GM19452 (cell line): ENCODE measurements around the gene TRAPPC12.
A peak's percentile ranks its signal among the peaks of the same experiment; 100 is the strongest.
"Not testable (repeated sequence)": the region's sequence is repeated elsewhere in the genome, so short reads cannot be mapped to it uniquely, and the experiment has no call there.

Experiments
- ATAC-seq: cut with Tn5 transposase; IDR thresholded peaks from one replicate; pipeline ENCODE4 v1.9.1; 2021; ENCODE audit not compliant: unreplicated experiment

TRAPPC12 gene

DNA sequence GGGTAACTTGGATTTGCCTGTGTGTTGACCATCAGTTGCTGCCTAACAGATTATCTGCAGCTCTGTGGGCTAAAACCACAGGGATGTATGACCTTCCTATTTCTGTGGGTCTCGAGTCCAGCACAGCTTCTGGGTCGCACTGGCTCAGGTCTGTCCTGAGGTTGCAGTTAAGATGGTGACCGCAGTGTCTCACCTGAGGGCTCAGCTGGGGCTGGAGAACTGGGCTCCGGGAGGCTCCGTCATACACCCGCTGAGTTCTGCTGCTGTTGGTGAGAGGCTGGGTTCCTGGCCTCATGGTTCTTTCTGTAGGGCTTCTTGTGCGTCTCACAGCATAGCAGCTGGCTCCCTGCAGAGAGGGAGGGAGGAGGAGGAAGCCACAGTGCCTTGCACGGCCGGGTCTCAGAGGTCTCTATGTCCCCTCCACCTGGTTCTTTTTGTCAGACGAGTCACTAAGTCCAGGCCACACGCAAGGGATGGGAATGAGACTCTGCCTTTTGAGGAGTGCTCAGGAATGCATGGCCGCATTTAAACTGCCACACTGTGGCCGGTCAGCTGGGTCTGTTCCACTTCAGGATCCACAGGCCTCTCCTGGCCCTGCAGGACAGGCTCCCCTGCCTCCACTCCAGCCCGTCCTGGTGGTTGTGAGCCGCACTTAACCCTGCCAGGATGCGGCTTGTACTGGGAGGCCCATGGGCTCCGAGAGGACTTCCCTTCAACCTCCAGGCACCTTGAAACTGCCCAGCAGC, 72.6 kb downstream of the TRAPPC12 start:
- no peak for ATAC-seq

DNA sequence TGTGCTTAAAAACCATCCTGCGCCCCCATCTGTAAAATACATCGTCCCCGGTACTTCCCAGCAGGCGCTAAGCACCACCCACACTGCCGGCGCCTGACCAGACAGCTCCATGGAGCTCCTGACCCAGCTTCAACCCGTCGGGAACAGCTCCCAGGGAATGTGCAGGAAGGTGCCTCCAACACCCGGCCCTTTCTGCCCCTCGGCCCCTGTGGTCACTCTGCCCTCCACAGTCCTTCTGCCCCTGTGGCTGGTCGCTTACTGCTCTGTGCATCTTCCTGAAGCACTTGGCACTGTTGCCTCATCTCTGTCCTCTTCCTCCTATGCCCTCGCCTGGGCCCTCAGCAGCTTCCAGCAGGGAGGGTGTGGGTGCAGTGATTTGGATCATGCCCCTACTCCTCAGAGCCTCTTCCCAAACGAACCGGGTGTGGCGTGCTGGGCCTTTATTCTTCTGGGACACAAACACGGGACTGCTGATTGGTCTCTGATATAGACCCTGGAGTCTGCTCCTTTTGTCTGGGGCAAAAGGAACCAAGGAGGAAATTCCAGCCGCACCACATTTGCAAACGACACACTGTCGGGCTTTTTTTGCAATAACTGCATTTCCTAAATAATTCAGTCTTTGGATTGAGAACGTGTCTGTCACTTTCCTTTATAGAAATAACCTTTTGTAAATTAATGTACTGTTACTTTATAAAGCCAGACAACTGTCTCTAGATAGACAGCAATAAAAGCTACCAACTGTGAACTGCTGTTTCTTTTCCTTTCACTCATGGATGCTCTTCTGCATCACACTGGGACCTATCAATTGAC, 73.9 kb downstream of the TRAPPC12 start:
- no peak for ATAC-seq

DNA sequence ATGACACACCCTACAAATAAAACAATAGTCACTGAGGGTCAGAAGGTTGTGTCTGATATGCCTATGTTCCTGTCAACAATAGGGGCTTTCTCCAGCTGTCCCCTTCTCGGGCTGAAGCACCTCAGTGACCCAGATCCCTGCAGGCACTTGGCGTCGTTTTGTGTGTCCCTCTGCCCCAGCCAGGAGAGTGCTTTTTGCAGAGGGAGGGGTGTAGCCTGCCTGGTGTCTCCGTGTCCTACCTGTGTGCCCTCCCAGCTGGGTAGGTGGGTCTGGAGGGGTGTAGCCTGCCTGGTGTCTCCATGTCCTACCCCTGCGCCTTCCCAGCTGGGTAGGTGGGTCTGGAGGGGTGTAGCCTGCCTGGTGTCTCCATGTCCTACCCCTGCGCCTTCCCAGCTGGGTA, 74.5 kb downstream of the TRAPPC12 start:
- ATAC-seq: not testable (repeated sequence)

DNA sequence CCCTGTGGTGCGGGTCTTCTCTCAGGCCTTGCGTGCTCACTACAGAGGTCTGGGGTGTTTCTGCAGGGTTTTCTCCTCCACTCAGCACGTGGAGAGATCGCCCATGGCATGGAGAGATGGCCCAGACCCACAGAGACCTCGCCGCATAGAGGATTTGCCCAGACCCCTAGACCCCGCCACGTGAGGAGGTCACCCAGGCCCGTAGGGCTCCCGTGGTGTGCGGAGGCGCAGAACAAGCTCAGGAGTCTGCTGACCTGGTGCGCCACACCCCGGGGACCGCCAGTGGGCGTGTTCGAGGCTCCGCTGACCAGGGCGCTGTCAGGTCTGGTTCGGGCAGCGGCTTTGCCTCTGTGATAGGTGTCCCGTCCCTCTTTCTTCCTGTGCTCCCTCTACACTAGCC, 75.3 kb downstream of the TRAPPC12 start:
- ATAC-seq: no peak

DNA sequence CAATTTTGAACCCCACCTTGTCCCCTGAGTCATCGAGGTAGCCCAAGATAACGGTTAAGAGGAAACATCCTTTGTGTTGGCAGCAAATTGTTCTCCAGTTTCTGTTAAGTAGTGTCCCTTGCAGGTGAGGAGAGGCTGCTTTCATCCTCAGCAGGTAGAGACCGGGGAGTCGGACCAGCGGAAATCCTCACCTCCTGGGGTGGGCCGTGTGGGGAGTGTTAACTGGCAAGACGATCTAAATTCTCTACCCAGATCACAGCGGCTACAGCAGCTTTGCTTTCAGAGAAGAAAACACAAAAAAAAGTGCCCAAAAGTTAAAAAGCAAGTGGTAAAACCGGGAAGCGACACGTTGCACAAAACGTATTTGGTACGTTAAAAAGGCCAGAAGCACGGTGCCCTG, 76.6 kb downstream of the TRAPPC12 start:
- ATAC-seq: no peak

DNA sequence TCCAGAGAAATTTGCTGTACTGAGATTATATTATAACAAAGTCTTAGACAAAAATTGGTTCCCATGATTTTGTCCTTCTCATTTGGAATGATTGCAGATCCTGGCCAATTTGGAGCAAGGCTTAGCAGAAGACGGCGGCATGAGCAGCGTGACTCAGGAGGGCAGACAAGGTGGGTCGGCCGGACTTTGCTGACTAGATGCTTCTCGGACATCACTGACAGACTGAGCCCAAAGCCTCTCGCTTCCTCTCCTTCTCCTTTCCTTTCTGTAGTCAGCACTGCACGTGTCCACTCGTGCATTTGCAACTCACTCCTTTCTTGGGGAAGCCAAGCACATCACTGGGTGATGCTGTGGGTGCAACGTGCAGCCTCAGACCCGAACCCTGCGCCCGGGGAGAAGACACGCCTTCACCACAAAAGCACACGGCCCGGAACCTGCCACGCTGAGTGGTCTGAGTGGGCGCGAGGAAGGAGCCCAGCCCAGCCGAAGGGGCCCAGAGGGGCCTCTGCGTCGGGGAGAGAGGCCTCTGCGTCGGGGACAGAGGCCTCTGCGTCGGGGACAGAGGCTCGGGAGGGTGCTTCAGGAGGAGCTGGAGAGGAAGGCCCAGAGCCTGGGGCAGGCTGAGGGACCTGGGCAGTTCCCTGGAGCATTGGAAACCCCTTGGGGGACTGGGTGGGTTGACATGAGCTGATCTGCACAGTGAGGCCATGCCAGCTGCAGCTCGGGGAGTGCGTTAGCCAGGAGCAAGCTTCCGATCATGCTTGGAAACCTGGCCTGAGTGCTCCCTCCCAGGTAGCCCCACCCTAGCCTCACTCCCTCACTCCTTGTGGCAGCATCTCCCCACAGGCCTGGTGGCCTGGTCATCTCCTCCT, 78.3 kb downstream of the TRAPPC12 start:
- no peak for ATAC-seq

DNA sequence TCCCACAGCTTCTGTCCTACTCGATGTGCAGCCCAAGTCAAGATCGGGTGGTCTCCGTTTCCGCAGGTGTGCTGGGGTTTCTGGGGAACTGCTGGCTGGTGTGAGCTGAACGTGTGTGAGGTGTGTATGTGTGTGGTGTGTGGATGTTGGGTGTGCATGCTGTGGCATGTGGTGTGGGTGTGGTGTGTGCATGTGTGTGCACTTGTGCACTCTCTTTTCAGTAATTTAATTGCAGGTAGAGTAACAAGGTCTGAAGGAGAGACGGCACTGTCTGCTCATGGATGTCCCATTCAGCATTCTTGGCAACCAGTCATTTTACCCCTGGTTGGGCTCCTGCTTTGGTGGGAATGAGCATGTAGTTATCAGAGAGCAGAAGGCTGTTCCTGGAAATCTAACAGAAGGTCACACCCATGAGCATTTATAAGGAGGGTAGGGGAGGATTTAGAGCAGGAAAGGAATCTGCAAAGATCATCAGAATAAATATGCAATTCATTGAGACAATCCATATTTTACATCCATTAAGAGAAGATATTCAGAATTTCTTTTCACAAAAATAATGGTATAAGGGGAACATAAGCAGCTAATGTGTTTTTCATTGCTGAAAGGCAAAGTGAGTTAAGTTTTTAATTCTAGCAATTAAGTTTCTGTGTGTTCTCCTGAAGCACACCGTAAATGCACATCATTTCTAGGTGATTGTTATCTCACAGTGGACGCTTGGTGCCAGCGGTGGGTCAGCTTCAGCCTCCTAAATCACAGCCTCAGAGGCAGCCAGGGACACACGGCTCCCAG, 79.1 kb downstream of the TRAPPC12 start:
- no peak for ATAC-seq

DNA sequence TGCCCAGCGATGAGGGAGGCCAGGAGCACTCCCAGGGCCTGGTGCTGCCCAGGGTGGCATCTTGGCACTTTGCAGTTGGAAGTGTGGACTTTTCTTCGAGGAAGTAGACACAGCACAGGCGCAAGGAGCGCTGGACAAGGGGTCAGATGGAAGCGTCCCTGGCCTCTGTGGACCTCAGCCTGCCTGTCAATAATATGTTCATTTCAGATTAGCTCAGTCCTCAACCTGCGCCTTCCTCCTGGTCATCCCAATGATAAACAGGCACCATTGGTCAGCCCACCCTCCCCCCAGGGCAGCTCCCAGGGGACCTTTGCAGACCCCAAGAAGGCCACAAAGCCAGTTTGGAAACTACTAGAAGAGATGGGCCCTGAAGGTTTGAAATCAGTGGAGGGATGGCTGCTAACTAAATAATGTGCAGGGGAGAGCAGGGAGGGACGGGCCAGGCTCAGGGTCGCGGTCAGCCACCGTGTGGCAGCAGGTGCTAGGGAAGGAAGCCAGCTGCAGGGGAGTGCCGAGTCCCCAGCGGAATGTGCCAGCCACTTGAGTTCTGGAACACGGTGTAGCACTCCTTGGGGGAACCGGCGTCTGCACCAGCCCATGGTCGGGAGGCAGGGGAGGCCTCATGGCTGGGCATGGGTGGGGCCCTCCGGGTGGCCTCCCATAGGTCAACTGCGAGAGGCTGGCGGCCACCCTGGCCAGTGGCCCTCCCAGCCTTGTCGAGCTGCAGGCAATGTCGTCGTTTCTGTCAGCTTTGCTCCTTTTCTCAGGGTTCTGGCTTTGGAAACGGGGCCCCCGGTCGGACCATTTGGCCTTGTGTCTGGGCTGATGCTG, 79.9 kb downstream of the TRAPPC12 start:
- ATAC-seq: no peak

DNA sequence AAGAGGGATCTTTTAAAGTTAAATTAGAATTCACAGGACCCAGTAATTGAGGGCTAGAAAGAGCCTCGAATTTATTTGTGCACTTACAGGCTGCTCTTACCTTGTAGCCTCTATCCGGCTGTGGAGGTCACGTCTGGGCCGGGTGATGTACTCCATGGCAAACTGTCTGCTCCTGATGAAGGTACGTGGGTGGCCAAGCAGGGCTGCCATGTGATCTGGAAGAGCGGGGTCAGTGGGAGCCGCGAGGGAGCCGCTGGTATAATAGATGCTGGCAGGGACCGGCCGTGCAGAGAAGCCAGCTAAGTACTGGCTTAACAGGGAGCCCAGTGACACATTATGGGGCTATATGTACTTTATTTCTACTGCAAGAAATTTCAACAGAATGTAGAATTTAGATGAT, 80.7 kb downstream of the TRAPPC12 start:
- ATAC-seq: no peak

DNA sequence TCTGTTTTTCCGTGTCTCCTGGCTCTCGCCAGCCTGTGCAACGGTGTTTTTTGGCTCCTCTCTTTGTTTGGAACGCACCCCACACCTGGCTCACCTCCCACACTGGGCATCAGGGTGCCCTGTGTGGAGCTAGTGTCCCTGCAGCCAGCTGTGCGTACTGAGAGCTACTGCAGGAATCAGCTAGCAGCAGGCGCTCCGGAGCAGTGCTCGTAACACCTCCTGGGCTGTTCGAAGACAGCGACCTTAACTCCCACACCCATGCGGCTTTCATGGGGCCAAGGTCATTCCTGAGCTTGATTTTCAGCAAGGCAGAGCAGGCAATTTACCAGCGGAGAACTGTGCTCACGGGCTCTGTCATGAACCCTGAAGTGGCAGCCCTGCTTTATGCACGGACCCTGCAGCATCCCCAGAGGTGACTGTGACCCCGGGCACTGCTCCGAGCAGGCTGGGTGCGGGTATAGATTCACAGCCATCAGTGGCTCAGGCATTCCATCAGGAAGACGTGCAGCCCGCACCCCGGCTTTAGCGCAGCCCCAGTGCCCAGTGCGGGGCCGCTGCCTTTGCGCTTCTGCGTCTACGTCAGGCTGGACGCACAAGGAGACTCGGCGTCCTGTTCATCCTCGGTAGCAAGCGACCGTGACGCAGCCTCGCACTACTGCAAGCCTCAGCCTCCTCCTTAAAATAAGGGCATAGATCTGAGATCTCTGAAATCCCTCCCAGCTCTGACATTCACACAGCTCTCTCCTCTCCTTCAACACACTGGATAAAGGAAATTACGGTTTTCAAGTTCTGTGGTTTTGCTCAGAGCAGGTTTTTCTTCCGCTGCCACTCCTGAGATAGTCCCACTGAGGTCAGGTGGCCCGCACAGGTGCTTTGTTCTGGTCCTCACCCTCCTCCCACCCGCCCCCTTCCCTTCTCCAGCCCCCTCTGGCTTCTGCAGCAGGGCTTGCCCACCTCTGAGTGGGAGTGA, 81.6 kb downstream of the TRAPPC12 start:
- ATAC-seq: no peak

DNA sequence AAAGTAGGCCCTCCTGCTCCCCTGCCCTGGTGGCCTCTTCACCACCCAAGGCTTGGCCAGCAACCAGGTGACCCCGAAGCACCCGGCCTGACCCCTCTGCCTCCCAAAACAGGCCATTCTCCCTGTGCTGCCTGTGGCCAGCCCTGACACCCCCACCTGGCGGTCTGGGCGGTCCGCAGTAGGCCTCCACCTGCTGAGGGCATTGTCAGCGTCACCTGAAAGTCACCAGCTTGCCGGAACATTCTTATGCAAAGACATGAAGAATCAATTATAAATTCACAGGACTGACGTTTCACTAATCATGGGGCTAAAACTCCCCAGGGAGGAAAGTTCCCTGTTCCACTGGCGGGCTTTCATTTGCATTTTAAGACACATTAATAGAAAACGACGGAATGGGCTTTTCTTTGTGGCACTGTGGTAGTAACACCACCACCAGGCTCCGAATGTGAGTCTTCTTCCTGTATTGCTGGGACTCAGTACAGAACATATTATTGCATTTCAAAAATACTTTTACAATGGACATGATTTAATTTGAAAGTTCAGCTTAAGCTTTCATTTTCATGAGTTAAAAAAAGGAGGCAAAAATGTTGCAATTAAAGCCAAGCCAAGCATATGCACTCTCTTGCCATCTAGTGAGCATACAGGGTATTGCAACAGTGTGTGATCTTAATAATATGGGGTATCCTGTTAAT, 82.5 kb downstream of the TRAPPC12 start:
- ATAC-seq: peak; percentile 83

DNA sequence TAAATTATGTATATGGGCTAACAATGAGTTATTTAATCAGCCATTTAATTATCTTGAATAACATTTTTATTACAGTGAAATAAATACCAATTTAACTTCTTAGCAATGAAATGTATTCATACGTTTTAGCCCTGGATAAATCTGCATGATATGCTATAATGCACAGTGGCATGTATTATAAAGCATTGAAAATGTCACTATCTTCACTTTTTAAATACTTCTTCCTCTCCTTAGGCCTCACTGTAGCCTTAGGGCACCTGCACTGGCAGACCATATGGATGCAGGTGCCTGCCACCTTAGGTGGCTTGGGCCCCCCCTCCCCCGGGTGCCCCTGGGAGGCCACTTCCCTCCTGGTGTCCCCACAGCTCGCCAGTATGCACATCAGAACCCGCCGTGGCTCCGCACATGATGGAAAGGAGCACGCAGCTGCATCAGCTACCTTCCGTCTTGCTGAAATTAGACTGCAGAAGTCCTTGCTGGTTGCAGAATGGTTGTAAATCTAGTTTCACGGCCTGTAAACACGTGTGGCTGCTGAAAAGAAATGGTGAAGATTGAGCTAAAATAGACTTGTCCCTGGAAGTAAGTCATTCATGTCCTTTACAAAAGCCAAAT, 83.1 kb downstream of the TRAPPC12 start:
- ATAC-seq: no peak

DNA sequence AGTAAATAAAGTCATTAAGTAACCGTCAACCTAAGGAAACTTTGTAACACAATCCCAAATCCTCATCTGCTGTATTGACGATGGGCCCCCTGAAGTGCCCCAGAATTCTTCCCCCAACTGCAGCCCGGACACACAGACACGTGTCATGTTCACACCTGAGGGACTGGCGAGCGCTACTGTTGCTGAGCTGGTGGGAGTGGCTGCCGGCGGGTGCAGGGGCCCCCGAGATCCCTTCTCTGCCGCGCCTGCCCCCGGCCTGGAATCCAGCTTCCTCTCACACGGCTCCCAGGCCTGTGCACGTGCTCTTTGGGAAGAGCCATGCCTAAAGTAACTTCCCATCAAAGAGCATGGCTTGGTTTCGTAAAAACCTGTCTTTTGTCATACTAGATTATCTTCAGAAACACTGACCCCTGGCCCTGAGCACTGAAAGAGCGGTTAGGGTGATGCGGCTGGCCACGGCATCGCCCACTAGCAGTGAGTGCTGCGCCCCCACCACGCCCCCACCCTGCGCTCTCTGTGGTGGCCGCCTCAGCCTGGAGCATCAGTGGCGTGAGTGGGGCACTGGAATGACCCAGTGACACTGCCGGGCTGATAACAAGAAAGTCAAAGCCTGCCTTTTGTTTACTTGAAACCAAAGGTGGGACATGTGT, 83.8 kb downstream of the TRAPPC12 start:
- ATAC-seq: no peak

DNA sequence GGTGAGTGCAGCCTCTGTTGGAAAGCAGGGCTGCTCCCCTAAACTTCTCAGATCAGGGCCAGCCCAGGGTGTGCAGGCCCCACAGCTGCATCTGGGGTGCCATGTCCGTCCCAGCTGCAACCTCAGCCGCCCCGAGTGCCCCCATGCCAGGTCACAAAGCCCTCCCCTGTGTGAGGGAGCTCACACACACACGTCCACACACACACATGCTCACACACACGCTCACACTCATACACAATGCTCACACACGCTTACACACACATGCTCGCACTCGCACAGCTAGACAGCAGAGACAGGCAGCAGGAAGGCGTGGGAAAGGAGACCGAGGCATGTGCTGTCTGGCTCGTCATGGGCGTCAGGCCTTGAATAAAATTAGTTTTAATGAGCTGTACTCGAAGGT, 84.5 kb downstream of the TRAPPC12 start:
- ATAC-seq: no peak

DNA sequence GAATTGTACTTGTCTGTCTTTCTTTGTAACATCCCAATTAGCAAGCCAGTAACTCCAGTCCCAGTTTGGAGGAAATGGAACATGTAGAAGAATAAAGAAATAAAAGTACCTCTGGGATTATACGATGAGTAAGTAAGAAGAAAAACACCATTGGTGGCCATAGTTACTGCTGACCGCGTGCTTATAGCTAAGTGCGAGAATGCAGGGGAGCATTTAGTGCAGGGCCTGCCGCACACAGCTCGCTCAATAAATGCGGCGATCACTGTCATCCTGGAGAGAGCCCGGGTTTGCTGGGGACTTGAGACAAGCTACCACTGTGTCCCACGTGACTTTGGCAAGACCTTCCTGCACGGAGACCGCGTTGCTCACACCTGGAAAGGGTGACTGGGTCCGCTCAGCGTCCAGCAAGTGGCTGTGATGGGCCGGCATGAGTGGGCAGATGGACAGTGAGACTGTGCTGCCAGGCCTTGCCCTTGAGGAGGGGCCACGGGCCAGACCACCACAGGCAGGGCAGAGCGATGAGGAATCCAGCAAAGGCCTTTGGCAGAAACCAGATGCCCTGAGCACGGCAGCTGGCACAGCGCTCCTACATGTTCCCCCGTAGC, 85.0 kb downstream of the TRAPPC12 start:
- ATAC-seq: no peak

DNA sequence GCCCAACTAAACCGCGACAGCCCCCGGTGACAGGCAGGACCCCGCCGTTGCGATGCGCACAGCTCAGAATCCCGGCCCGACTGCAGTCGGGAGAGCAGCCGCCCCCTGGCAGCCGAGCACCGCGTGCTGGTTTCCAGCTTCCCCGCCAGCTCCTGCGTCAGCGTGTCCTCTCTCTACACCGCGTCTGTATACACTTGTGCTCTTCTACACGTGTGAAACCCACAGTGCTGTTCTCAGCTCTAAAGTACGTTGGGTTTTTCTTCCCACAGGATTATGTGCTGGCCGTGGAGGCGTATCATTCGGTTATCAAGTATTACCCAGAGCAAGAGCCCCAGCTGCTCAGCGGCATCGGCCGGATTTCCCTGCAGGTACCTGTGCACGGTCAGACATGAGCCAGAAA, 85.8 kb downstream of the TRAPPC12 start:
- no peak for ATAC-seq
